ENCODE data around the gene AIFM2.
"Not testable (repeated sequence)": the region's sequence is repeated elsewhere in the genome, so short reads cannot be mapped to it uniquely, and the experiment has no call there.

The AIFM2 gene

DNA sequence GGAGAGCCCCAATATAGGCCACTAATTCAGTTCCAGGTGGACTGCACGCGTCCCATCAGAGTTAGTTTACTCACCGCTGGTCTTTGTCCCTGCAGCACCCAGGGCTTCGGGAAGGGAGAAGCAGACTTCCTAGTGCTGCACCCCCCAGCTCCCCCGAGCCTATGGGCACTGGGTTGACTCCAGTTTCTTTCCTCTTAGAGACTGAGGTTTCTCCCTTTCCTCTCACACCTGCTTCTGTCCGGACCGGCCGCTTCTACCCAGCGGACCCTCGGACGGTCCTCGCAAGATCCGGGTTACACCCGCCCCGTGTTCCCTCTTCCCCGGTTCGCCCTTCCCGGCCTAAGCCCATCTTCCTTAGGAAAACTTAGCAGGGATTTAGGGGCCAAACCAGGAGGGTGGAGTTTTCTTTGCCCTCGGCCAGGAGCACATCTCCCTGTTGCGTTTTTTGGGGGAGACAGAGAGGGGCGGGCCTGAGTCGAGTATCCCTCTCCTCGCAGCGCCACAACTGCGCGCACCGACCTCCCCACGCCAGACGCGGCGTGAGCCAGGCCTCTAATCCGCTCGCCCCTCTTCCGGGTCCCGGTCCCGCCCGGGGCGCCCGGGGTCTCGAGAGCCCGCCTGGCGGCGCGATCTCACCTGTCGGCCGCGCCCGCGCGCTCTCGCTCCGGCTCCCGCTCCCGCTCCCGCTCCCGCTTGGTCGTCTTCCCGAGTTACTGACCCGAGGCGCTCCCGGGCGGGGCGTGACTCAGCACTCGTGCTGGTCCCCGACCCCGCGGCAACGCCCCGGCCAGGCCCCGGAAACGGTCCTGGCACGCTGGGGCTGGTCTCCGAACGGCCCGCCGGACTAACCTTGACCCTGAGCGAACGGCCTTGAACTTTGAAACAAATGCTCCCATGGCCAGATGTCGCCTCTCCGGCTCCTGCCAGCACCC, at the start of gene AIFM2:
TSS of gene AIFM2 (minus strand) at position 728 of the 932 bp plus-strand sequence. CDS start 8,741 bp downstream, outside the sequence.
- DNase-seq: peak; percentile 67 to 68

DNA sequence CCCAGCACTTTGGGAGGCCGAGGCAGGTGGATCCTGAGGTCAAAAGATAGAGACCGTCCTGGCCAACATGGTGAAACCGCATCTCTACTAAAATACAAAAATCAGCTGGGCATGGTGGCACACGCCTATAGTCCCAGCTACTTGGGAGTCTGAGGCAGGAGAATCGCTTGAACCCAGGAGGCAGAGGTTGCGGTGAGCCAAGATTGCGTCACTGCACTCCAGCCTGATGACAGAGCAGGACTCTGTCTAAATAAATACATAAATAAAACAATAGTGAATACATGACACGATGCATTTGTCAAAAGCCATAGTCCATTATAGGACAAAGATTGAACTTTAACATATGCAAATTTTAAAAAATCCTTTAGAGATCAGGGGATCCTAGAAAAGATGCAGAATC, 46.6 kb upstream of the AIFM2 start:
- DNase-seq: not testable (repeated sequence)

DNA sequence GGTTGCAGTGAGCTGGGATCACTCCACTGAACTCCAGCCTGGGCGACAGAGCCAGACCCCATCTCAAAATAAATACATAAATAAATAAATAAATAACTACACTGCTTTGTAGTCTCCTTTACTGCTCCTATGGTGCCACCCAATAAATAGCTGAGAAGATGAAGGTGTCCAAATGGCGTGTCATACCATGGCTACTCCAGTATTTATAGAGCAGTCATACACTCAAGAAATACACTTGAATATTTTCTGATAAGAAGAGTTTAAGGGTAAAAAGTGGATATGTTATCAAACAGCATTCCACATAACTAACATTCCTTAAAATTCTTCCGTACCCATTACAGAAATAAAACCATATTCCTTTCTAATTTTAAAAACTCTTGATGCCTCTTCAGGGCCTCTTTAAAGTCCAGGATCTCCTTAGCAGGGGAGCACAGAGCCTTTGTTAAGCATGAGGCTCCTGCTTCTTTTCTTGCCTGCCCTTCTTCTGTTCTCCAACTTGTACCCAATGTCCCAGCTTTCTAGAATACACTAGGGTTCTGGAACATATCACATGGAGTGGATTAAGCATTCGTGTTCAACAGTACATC, 45.6 kb upstream of the AIFM2 start:
- DNase-seq: no peak

DNA sequence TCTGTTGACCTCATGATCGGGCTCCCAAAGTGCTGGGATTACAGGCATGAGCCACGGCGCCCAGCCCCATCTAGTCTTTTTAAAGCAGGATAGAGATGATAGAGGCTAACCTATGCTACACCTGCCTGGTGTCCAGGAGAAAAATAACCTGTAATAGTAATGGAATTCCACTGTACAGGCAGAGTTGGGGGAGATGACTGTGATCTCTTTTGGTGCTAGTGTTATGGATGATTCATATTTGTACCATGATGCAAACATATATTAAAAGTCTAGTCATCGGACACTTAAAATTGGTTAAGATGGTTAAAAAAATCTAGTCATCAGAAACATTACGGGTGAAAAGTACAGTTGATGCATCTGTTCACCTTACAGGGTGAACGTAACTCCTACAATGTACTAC, 43.8 kb upstream of the AIFM2 start:
- no peak for DNase-seq

DNA sequence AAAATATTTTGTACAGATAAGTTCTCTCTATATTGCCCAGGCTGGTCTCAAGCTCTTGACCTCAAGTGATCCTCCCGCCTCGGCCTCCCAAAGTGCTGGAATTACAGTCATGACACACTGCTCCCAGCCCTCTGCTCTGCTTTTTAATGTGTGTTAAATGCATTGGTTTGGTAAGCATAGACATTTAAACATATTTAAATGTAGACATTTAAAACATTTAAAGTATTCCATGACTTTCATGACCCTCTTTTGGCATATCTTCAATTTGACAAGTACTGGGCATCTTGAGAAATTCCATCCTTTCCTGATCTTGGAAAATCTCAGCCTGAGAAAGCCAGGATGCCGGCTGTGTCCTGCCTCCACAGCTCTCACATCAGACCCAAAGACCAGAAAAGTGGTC, 42.9 kb upstream of the AIFM2 start:
- no peak for DNase-seq

DNA sequence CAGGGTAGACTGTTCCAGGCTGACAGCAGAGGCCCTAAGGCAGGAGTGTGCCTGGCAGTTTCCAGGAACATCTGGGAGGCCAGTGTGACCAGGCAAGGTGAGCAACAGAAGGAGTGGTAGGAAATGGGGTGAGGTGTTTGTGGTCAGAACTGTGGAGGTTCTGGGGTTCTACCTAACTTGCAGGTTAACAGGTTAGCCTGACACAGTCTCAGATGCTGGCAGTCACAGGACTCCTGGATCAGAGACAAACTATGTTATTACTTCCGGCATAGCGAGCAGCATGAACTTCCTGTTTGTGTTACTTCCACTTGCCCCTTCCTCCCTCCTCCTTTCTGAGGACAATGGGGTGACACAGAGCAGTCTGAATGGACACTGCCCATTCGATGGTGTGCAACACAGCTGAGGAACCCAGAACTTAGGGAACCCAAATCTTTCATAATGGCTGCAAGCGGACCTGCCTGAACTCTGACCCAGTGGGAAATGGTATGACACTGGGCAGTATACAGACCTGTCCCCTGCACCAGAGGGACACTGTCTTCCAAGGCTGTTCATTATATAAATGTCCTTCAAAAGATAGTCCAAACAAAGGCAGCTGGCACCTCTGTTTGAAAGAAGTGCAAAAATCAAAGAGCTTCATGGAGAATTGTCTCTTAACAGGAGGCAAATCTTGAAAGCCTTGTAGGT, 41.6 kb upstream of the AIFM2 start:
- DNase-seq: peak; percentile 42 to 49

DNA sequence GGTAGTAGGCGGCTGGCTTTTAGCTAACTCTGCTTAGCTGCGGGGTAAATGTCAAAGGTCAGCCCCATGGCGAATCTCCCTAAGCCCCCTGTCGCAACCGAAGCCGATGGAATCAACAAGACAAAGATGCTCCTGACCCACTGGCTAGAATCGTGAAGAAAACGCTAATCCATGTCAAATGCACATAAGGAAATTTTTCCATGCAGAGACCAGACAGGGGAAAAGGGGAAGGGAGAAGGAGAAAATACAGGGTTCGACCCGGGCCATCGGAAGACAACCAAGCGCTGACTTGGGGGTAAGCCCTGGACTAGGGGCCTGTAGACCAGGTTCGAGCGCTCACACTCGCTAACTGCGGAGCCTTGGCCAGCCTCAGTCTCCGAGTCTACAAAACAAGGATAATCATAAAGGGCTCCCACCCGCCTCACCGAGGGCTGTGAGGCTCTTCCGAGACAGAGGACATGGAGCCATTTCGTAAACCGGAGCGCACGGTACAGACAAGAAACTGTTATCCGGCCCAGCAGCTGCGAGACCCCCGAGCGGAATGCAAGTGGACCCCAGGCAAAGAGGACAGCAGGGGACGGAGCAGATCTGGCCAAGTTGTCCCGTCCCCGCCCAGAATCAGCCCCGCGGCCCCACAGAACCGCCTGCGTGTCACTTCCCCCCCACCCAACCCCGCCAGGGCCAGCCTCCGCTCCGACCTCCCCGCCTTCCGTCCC, 37.2 kb upstream of the AIFM2 start:
- DNase-seq: no peak

DNA sequence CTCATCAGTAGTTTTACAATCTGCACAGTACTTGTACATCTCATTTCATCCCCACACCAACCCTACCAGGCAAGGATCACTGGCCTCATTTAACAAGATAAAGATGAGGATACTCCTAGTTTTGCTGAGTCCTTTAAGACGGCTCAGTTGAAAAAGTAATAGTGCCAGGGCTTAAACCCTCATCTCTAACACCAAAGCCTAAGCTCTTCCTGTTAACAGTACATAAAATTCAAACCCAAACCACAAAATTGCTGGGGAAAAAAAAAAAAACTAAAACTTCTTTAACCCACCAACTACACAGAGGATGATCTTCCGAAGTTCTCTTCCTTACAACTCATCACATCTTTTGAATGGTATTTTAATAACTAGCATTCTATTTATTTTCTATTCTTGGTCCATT, 36.4 kb upstream of the AIFM2 start:
- no peak for DNase-seq

DNA sequence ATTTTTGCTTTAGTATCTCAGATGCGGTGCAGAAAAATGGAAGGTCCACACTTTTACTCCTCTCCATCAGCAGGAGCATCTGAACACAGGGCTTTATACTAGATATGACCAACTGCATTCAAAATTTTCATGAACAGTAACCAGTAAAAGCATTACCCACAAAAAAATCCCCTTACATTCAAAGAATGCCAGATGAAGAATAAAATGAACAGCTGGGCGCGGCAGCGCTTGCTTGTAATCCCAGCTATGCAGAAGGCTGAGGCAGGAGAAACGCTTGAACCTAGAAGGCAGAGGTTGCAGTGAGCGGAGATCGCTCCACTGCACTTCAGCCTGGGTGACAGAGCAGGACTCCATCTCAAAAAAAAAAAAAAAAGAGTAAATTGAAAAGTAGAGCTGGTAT, 34.6 kb upstream of the AIFM2 start:
- DNase-seq: no peak

DNA sequence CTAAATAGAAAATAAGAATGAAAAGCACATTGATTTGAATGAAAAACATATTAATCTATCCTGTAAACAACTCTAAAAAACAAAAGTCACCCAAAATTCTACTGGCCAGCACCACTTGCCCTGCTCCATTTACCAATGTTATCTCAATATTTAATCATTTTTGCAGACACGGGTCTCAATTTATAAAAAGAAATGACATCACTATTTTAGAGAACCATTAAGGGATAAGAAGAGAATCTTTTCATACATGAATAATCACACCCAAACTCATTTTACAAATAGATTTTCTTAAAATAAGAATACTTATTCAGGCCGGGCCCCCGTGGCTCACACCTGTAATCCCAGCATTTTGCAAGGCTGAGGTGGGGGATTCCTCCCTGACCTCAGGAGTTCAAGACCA, 33.8 kb upstream of the AIFM2 start:
- no peak for DNase-seq

DNA sequence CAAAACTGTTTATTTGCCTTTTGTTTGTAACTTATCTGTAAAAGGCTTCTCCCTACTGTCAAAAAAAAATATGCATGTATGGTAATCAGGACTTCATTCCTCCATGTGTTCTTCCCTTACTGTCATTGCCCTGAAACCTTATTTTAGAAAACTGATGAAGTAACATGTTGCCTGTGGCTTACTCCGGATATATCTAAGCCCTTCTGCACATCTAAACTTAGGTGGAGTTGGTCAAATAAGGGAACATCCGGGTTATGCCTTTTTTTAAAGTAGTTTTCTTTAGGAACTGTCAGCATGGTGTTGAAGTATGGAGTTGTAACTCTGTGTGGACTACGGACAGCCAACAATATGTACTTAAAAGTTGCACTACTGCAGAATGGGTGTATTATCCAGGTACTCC, 31.5 kb upstream of the AIFM2 start:
- no peak for DNase-seq

DNA sequence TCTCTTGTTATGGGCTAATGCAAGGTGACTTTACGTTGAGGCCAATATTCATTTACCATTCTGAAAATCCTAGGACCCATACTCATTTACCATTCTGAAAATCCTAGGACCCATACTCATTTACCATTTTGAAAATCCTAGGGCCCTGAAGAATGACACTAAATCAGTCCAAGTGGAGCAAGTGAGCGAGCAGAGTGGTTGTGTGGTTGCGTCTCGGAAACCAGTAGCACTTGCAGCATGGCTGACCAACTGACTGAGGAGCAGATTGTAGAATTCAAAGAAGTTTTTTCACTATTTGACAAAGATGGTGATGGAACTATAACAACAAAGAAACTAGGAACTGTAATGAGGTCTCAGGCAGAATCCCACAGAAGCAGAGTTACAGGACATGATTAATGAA, 30.8 kb upstream of the AIFM2 start:
- peak in 1 of 2 experiments; percentile 41 for DNase-seq

DNA sequence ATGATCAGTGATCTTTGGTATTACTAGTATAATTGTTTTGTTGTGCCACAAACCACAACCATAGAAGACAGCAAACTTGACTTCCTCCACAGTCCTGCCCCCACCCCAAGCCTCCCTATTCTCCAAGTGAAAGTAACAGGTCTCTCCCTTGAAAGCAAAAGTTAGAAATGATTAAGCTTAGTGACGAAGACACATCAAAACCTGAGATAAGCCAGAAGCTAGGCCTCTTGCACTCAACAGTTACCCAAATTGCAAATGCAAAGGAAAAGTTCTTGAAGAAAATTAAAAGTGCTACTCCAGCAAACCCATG, 30.2 kb upstream of the AIFM2 start:
- DNase-seq: peak; percentile 70 to 73

DNA sequence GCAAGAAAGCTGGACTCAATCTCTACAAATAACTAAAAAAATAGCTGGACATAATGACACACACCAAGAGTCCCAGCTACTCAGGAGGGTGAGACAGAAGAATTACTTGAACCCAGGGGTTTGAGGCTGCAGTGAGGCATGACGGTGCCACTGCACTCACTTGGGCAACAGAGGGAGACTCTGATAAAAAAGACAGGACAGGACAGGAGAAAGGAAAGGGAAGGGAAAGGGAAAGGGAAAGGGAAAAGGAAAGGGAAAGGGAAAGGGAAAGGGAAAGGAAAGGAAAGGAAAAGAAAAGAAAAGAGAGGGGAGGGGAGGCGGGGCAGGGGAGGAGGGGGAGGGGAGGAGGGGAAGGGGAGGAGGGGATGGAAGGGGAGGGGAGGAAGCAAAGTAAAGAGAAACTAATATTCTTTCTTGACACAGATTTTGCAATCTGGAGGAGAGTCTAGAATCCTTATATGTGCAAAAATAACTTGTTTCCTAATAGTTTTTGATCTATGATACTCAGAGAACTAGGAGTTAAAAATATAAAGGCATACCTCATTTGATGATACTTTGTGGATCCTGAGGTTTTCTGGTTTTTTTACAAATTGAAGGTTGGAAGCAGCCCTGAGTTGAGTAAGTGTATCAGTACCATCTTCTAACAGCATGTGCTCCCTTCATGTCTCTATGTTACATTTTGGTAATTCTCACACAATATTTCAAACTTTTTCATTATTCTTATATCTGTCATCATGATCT, 29.7 kb upstream of the AIFM2 start:
- DNase-seq: no peak

DNA sequence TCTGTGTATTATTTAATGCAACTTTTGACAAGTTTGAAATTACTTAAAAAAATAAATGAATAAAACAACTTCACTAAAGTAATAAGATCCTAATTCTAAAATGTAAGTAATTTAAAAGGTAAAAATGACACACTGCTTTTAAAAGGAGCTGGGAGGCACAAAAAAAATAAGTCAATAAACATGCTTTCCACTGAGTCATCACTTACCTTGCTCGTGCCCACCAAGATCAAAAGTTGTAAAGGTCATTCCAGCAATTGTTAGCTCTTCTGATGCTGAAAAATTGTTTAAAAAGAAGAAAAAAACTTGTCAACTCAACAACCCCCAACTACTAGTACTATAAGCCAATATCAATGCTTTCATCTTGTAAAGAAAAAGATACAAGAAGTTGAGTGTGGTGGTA, 28.2 kb upstream of the AIFM2 start:
- DNase-seq: no peak

DNA sequence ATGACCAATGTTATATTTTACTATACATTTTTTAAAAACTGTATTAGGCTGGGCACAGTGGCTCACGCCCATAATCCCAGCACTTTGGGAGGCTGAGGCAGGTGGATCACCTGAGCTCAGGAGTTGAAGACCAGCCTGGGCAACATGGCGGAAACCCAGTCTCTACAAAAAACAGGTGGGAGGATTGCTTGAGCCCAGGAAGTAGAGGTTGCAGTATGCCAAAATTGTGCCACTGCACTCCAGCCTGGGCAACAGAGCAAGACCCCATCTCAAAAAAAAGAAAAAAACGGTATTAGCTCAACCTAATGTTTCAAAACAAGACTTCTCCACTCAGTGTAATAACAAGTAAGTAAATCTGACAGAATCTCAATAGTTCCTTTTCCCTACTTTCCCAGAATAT, 26.7 kb upstream of the AIFM2 start:
- DNase-seq: not testable (repeated sequence)

DNA sequence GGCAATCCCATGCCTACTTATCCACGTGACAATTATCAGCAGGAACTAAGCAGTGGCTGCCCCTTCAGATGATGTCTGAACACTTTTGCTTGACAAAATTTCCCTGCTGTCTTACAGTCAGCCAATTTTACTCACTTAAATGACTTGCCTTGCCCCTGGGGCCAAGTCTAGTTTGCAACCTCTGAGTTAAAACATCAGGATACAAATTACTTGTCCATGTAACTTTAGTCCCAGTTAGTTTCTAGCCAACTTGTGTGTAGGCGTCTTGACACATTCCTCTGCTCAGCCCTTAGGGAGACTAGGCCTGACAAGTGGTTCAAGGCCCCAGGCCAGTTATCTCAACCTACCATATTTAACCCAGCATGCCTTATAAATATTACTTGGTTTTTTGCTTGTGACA, 25.5 kb upstream of the AIFM2 start:
- no peak for DNase-seq

DNA sequence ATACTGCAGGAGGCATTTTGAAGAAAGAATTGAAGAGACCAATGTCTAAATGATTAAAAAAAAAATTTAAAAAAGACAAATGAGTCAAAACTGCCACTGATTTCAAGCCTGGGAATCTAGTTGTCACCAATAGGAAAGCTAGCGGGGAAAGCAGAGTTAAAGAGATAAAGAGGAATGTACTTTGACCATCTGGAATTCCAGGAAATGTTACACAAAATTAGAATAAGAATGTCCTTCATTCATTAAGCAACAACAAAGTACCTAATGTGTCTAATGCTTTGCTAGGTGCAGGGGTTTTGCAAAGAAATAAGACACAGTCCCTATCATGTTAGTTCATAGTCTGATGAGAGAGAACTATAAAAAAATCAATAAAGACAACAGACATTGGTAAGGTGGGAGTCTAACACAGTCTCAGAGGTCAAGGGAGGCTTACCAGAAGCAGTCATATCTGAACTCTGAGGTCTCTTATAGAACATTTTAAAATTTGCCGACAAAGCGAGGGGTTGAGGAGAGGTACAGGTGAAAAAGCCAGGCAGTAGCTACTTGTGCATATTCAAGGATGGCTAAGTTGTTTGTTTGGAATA, 22.7 kb upstream of the AIFM2 start:
- DNase-seq: no peak

DNA sequence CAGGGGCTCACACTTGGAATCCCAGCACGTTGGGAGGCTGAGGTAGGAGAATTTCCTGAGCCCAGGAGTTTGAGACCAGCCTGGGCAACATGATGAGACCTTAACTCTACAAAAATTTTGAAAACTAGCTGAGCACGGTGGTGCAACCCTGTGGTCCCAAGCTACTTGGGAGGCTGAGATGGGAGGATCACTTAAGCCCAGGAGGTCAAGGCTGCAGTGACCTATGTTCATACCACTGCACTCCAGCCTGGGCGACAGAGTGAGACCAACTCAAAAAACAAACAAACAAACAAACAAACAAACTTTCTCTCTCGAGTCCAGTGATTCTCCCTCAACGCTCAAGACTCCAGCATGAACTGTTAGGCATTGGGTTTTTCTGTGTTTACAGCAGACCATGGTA, 15.9 kb upstream of the AIFM2 start:
- DNase-seq: no peak

DNA sequence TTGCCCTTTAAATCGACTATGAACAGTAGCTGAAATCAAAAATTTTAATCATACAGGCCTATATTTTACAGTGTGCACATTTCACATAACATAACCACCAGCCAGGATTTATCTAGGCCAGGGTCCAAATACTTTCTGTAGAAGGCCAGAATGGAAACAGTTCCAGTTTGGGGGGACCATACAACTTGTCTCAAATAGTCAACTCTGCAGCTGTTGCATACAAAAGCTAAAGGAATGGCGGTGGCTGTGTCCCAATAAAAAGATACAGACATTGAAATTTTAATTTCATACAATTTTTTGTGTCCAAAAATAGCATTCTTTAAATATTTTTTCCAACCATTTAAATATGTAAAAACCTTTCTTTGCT, 14.6 kb upstream of the AIFM2 start:
- no peak for DNase-seq

DNA sequence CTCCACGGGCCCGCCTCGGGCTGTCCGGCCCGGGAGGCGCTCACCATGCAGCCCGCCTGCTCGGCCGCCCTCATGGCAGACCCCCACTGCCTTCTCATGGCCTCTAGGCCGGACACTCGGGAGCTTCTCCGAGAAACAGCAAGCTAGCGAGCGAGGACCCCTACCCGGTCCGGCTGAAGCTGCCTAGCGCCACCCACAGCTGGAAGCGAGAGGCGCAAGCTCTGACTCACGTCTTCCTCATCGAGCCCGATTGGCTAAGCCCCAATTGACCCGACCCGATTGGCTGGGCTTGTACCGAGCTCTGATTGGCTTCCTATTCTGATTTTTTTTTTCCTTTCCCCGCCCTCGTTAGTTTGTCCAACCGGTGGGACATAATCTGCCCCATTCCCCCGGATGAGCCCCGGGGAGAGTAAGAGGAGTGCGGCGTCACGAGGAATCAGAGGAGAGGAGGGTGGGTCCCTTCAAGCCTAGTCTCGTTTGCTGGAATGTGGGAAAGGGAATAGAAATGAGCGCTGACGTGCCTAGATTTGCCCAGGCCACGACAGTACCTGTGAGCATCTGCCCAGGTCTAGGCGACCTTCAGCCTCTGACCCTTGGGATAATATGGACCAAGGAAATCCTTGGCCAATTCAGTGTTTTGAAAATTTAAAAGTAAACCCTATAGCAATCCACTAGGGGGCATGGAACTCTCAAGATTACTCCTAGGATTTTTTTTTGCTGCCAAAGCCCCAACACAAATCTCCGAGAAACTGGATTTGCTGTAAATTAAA, 14.0 kb upstream of the AIFM2 start, which contains the start of gene TYSND1:
TSS of gene TYSND1 (minus strand) at position 212 of the 770 bp plus-strand sequence. CDS start at position 98, 114 bp downstream.
- peak; percentile 94 for DNase-seq
